ENCODE data around the gene BAD. TPM values are rescaled to one million over a fixed set of nuclear protein-coding genes. Genes with fewer than 3 reads are reported as not detected.
A peak's percentile ranks its signal among the peaks of the same experiment; 100 is the strongest.

The BAD gene
- total RNA-seq, 1 donor from 2014 or later, result 19.0 TPM

DNA sequence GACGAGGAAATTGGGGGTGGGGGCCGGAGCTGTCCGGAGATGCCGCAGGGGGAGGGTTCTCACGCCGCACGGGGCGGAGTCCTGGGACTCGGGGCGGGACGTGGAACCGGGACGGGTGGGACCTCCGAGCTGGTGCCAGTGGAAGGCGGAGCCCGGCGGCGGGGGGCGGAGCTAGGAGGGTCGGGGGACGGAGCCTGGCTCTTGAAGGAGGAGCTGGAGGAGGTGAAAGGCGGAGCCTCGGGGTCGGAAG, 43.3 kb downstream of the BAD start:
- H3K36me3 Mint-ChIP-seq, result peaks cover 2% of the 10 kb centered on the region
- peaks cover 22% of the 10 kb centered on the region for H3K79me2 ChIP-seq (ENCODE audit: low read depth)
- H4K20me1 ChIP-seq (ENCODE audit: low read depth), result peaks cover 22% of the 10 kb centered on the region
- peak overlapping the region; percentile 69 for H3K27ac Mint-ChIP-seq
- H3K4me3 Mint-ChIP-seq, result peak overlapping the region; percentile 89
- peak overlapping the region; percentile 76 for H3K4me2 ChIP-seq
- peaks cover 7% of the 10 kb centered on the region for H3K27me3 Mint-ChIP-seq (ENCODE audit: insufficient read depth, low read depth)
- H3K27me3 ChIP-seq, result no peaks in the 10 kb centered on the region
- H3K9ac ChIP-seq, result peak overlapping the region; percentile 65
- peaks cover 7% of the 10 kb centered on the region for H3K4me1 ChIP-seq
- H3K36me3 ChIP-seq, result no peaks in the 10 kb centered on the region
- H3F3A ChIP-seq (ENCODE audit: low read depth), result peaks cover 21% of the 10 kb centered on the region
- H3K4me1 Mint-ChIP-seq, result peaks cover 23% of the 10 kb centered on the region
- TF ChIP-seq EZH2phosphoT487 (IDR thresholded peaks at IDR 0.05) (no peak), EZH2 (IDR thresholded peaks at IDR 0.05) (no peak)
- TF ChIP-seq, protein P1, sequence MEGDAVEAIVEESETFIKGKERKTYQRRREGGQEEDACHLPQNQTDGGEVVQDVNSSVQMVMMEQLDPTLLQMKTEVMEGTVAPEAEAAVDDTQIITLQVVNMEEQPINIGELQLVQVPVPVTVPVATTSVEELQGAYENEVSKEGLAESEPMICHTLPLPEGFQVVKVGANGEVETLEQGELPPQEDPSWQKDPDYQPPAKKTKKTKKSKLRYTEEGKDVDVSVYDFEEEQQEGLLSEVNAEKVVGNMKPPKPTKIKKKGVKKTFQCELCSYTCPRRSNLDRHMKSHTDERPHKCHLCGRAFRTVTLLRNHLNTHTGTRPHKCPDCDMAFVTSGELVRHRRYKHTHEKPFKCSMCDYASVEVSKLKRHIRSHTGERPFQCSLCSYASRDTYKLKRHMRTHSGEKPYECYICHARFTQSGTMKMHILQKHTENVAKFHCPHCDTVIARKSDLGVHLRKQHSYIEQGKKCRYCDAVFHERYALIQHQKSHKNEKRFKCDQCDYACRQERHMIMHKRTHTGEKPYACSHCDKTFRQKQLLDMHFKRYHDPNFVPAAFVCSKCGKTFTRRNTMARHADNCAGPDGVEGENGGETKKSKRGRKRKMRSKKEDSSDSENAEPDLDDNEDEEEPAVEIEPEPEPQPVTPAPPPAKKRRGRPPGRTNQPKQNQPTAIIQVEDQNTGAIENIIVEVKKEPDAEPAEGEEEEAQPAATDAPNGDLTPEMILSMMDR (IDR thresholded peaks at IDR 0.05), result no peak
- H2AFZ ChIP-seq (replicated peaks), result no peak overlapping the region
- H3K9me3 Mint-ChIP-seq, result no peaks in the 10 kb centered on the region
- peak overlapping the region; percentile 95 for H3K27ac ChIP-seq
- H3K9me3 ChIP-seq (ENCODE audit: low read depth), result no peaks in the 10 kb centered on the region
- peak overlapping the region; percentile 84 for H3K4me3 ChIP-seq
- DNase-seq (ENCODE audit: low spot score), result peak; percentile 99

DNA sequence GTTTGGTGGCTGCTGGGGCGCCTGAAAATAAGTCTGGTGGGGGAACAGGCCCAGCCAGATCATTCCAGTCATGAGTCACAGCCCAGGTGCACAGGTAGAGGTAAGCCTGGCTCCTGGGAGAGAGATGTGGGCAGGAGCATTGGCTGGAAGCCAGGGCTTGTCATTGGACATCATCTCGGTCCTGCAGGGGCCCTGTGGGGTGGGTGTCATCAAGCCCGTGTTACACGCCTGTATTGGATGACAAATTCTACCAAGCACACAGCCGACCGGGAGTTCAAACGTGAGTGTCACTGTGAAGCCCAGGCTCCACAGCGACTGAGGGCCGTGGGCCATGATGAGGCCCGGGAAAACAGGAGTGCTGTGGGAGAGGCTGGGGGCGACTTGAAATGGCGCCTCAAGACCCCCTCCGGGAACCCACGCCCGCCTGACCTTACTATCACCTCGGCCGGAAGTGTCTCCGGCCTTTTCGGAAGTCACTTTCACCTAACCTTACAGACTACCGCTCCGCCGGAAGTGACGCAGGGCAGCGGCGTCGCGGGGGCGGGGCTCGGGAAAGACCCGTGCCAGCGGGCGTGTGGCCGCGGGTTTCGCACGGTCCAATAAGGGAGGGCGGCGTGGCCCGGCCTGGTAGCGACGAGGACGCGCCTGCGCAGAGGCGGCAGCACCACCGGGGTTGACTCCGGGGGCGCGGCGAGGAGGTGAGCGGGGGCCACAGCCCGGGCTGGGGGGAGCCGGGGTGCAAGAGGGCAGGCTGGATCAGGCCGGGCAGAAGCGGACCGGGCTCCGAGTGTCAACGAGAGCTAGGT, 43.8 kb downstream of the BAD start, which contains the start of gene FKBP2:
Gene FKBP2, plus strand, starts transcription at position 661 of the 806 bp plus-strand sequence. CDS start 1,293 bp downstream, outside the sequence.
- peaks cover 21% of the 10 kb centered on the region for H4K20me1 ChIP-seq (ENCODE audit: low read depth)
- H3K4me3 Mint-ChIP-seq, result peak within 1 kb of the TSS; percentile 89
- H3K4me1 Mint-ChIP-seq, result peaks cover 23% of the 10 kb centered on the region
- H3K4me3 ChIP-seq, result peak within 1 kb of the TSS; percentile 84
- H3K9me3 Mint-ChIP-seq, result no peaks in the 10 kb centered on the region
- peak within 1 kb of the TSS; percentile 81 for H3K4me2 ChIP-seq
- H3K27ac ChIP-seq, result peak within 1 kb of the TSS; percentile 95
- DNase-seq (ENCODE audit: low spot score), result peak; percentile 99
- H3K9me3 ChIP-seq (ENCODE audit: low read depth), result no peaks in the 10 kb centered on the region
- H2AFZ ChIP-seq (replicated peaks), result peak within 1 kb of the TSS; percentile 2
- H3K27me3 Mint-ChIP-seq (ENCODE audit: insufficient read depth, low read depth), result peaks cover 9% of the 10 kb centered on the region
- peaks cover 2% of the 10 kb centered on the region for H3K36me3 Mint-ChIP-seq
- H3K79me2 ChIP-seq (ENCODE audit: low read depth), result peaks cover 17% of the 10 kb centered on the region
- H3K36me3 ChIP-seq, result no peaks in the 10 kb centered on the region
- H3K27me3 ChIP-seq, result peaks cover 2% of the 10 kb centered on the region
- peaks cover 25% of the 10 kb centered on the region for H3F3A ChIP-seq (ENCODE audit: low read depth)
- H3K27ac Mint-ChIP-seq, result peak within 1 kb of the TSS; percentile 69
- H3K9ac ChIP-seq, result peak within 1 kb of the TSS; percentile 65
- H3K4me1 ChIP-seq, result peaks cover 7% of the 10 kb centered on the region
- TF ChIP-seq, protein P1 (IDR thresholded peaks at IDR 0.05), result no peak

DNA sequence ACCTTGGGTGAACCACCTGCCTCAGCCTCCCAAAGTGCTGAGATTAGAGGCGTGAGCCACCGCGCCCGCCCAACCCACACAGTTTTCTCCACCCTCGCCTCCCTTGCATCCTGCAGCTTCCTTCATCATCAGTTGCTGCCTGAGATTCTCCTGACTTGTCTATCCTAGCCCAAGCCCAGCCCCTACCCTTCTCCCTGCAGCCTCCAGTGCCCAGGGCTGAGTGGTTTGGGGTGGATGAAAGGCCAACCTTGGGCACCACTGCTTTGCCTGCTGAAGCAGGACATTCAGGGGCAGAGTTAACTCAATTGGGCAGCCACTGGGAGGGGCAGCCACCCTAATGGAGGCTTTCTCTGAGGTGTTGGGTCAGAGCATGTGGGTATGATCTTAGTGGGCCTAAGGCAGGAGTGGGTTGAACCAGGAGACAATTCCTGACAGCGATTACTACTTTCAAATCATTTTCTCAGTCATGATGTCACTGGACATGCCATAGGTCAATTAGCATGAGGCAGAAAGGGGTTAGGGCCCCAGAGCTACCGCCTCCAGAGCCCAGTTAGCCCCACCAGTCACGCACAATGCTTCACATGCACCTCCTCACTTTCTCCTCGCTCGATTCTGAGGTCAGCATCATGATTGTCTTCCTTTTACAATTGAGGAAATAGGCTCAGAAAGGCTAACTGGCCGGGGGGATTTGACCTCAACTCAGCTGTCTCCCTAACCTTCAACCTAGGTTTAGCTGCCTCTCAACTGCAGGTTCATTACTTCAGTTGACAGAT, 44.6 kb downstream of the BAD start:
- peaks cover 27% of the 10 kb centered on the region for H3K4me1 Mint-ChIP-seq
- no peak for DNase-seq (ENCODE audit: low spot score)
- peak overlapping the region; percentile 95 for H3K27ac ChIP-seq

More for the DNA sequence above, 44.6 kb downstream of the BAD start:
- Mint-ChIP-seq H3K27me3 (ENCODE audit: insufficient read depth, low read depth) (peaks cover 14% of the 10 kb centered on the region), H3K36me3 (peaks cover 2% of the 10 kb centered on the region), H3K4me3 (peak overlapping the region; percentile 89), H3K27ac (no peak overlapping the region), H3K9me3 (no peaks in the 10 kb centered on the region)
- TF ChIP-seq, protein P1 (IDR thresholded peaks at IDR 0.05), result no peak
- Histone ChIP-seq H3K4me2 (peak overlapping the region; percentile 76), H3K9me3 (ENCODE audit: low read depth) (no peaks in the 10 kb centered on the region), H3K27me3 (peaks cover 10% of the 10 kb centered on the region), H3K79me2 (ENCODE audit: low read depth) (peaks cover 11% of the 10 kb centered on the region), H4K20me1 (ENCODE audit: low read depth) (peaks cover 13% of the 10 kb centered on the region), H3K4me1 (peaks cover 4% of the 10 kb centered on the region), H3K9ac (no peak overlapping the region), H3F3A (ENCODE audit: low read depth) (peaks cover 33% of the 10 kb centered on the region), H3K4me3 (peak overlapping the region; percentile 84), H2AFZ (replicated peaks) (no peak overlapping the region), H3K36me3 (no peaks in the 10 kb centered on the region)
